Karpas-422 (cell line): ENCODE measurements around the gene OPRM1. TPM values are rescaled to one million over a fixed set of nuclear protein-coding genes. Genes with fewer than 3 reads are reported as not detected.
"Not testable (repeated sequence)": the region's sequence is repeated elsewhere in the genome, so short reads cannot be mapped to it uniquely, and the experiment has no call there.

Experiments
- DNase-seq: peaks from one replicate; pipeline ENCODE4 v3.0.0-alpha.2; 2015
- H2AFZ ChIP-seq: fragments of 200-600 bp; sonication (generic); 2 replicates; pipeline ENCODE4 v1.6.1; 2014; ENCODE audit warnings: antibody characterized with exemption, low read length, mixed read lengths
- H3K27ac ChIP-seq: fragments of 200-600 bp; sonication (generic); 2 replicates; pipeline ENCODE4 v1.5.1; 2014; ENCODE audit warnings: mild to moderate bottlenecking, low read length, moderate library complexity
- H3K27me3 ChIP-seq: fragments of 200-600 bp; sonication (generic); 2 replicates; pipeline ENCODE4 v1.6.1; 2014; ENCODE audit warnings: low read length, mixed read lengths
- H3K36me3 ChIP-seq: fragments of 200-600 bp; sonication (generic); 2 replicates; pipeline ENCODE4 v1.6.1; 2014; ENCODE audit warnings: low read length, mixed read lengths; ENCODE audit not compliant: insufficient read depth
- H3K4me1 ChIP-seq: fragments of 200-600 bp; sonication (generic); 2 replicates; pipeline ENCODE4 v1.6.1; 2014; ENCODE audit warnings: mild to moderate bottlenecking, low read length, mixed read lengths
- H3K4me2 ChIP-seq: fragments of 200-600 bp; sonication (generic); 2 replicates; pipeline ENCODE4 v1.6.1; 2014; ENCODE audit warnings: low read length, low read depth, mild to moderate bottlenecking; ENCODE audit not compliant: poor library complexity, severe bottlenecking
- H3K4me3 ChIP-seq: fragments of 200-600 bp; sonication (generic); 2 replicates; pipeline ENCODE4 v1.5.1; 2014; ENCODE audit warnings: mild to moderate bottlenecking, antibody characterized with exemption, low read length, mixed read lengths
- H3K79me2 ChIP-seq: fragments of 200-600 bp; sonication (generic); 2 replicates; pipeline ENCODE4 v1.6.1; 2014; ENCODE audit warnings: mild to moderate bottlenecking, low read length, mixed read lengths
- H3K9ac ChIP-seq: fragments of 200-600 bp; sonication (generic); 2 replicates; pipeline ENCODE4 v1.6.0; 2014; ENCODE audit warnings: low read length
- H3K9me2 ChIP-seq: fragments of 200-600 bp; sonication (generic), shearing (Covaris generic); replicated peaks from 2 replicates; pipeline ENCODE4 v1.6.0; 2014; ENCODE audit warnings: mild to moderate bottlenecking, low read length, moderate library complexity; ENCODE audit not compliant: insufficient read depth
- H3K9me3 ChIP-seq: fragments of 300-700, 200-600 bp; sonication (generic); 2 replicates; pipeline ENCODE4 v1.6.1; 2014; ENCODE audit warnings: low read length, mixed read lengths
- H4K20me1 ChIP-seq: fragments of 200-600 bp; sonication (generic); 2 replicates; pipeline ENCODE4 v1.6.1; 2014; ENCODE audit warnings: mild to moderate bottlenecking, antibody characterized with exemption, low read length, low read depth; ENCODE audit not compliant: insufficient read depth
- total RNA-seq: library from RNA; depleted of rRNA; stranded (reverse); fragments of >200 nt; shearing (Covaris generic); gene quantifications from 2 replicates; pipeline ENCODE4 v1.2.3, GENCODE V29; 2014; ENCODE audit warnings: low replicate concordance

The OPRM1 gene
- total RNA-seq, 1 experiment from 2014 or later = not detected

DNA sequence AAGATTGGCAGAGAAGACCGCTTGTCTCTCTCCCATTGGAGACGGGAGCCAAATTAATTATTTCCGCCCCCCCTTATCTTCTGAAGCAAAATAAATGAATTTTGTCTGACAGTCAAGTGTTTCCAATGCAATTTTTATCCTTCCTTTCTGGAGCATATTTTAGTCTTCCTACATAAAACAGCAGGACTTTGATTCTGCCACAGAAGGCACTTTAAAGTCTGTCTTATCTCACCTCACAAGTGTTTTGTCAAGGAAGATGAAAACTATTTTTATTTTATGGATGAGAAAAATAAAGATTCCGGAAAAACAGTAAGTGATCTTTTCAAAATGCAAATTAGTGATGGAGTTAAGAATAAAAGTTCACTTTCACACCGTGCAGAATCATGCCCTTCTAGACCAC is 140.4 kb downstream of the OPRM1 start:
- Histone ChIP-seq H3K27ac (no peak overlapping the region), H3K79me2 (no peaks in the 10 kb centered on the region), H3K9ac (no peak overlapping the region), H3K4me2 (no peak overlapping the region), H4K20me1 (no peaks in the 10 kb centered on the region), H3K9me2 (no peaks in the 10 kb centered on the region), H3K27me3 (no peaks in the 10 kb centered on the region), H3K4me3 (no peak overlapping the region), H3K4me1 (no peaks in the 10 kb centered on the region), H3K9me3 (no peaks in the 10 kb centered on the region), H3K36me3 (no peaks in the 10 kb centered on the region), H2AFZ (no peak overlapping the region)
- DNase-seq = no peak

DNA sequence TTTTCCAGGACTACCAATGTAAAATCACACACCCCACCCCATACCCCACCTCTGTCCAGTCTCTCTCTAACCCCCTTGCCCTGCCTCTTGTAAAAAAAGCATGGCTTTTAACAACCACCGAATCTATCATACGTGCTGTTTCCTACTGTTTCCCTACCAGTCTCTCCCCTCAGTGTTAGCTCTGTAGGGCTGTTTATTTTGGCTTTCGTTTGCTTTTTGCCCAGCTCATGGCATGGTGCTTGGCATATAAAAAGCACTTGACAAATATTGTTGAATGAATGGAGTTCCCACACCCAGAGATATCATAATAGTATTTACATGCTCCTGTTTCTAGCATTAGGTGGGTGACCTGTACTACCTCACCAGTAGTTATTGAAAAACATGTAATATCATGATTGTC is 148.2 kb downstream of the OPRM1 start:
- H3K4me2 ChIP-seq = no peak overlapping the region
- DNase-seq = no peak

DNA sequence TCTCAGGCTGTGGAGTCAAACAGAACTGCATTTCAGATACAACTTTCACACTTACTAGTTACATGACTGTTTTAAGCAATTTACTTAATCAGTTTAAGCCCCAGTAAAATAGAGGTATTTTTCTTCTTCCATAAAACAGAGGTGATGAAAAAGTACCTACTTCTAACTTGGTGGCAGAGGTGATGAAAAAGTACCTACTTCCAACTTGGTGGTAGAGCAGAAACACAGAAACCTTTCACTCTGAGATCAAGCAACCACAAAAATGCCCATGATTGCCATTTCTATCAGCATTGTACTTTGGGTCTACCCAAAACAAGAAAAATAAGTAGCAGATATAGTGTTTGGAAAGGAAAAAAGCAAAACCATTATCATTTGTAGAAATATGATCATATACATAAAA is 148.7 kb downstream of the OPRM1 start:
- no peak for DNase-seq
- Histone ChIP-seq H3K4me3 (no peak overlapping the region), H3K79me2 (no peaks in the 10 kb centered on the region), H3K4me1 (no peaks in the 10 kb centered on the region), H3K9me3 (no peaks in the 10 kb centered on the region), H3K27me3 (no peaks in the 10 kb centered on the region), H3K4me2 (no peak overlapping the region), H3K27ac (no peak overlapping the region), H3K36me3 (no peaks in the 10 kb centered on the region), H4K20me1 (no peaks in the 10 kb centered on the region), H3K9ac (no peak overlapping the region), H2AFZ (no peak overlapping the region), H3K9me2 (no peaks in the 10 kb centered on the region)

More for the DNA sequence above, 148.2 kb downstream of the OPRM1 start:
- Histone ChIP-seq H3K9ac (no peak overlapping the region), H3K4me3 (no peak overlapping the region), H3K27ac (no peak overlapping the region), H3K9me2 (no peaks in the 10 kb centered on the region), H3K27me3 (no peaks in the 10 kb centered on the region), H3K4me1 (no peaks in the 10 kb centered on the region), H3K9me3 (no peaks in the 10 kb centered on the region), H3K36me3 (no peaks in the 10 kb centered on the region), H4K20me1 (no peaks in the 10 kb centered on the region), H3K79me2 (no peaks in the 10 kb centered on the region), H2AFZ (no peak overlapping the region)

DNA sequence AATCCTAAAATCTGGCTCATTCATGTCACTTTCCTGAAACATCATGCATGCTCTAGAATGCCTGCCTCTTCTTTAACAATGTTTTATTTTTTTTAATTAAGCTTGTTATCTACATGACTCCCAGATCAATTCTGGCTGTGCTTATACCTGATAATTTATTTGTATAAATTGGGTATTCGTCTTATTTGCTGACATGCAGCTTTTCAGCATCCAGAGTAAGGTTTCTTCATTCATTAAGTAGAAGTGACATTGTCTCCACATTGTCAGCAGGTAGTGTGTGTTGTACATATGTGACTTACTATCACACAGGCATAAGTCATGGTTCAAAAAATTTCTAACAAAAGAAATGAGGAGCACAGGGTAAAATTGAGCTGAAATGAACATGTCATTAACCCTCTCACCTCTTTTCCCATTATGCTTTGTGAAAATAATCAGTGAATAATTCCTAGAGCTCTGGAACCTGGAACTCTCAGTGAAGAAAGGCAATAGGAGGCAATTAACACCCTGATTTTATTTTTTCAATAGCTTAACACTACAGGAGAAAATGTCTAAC is 157.4 kb downstream of the OPRM1 start:
- DNase-seq = no peak
- Histone ChIP-seq H3K27me3 (no peaks in the 10 kb centered on the region), H3K9me2 (no peaks in the 10 kb centered on the region), H3K27ac (no peak overlapping the region), H3K9me3 (no peaks in the 10 kb centered on the region), H2AFZ (no peak overlapping the region), H3K4me2 (no peak overlapping the region), H3K9ac (no peak overlapping the region), H4K20me1 (no peaks in the 10 kb centered on the region), H3K79me2 (no peaks in the 10 kb centered on the region), H3K36me3 (no peaks in the 10 kb centered on the region), H3K4me3 (no peak overlapping the region), H3K4me1 (no peaks in the 10 kb centered on the region)

DNA sequence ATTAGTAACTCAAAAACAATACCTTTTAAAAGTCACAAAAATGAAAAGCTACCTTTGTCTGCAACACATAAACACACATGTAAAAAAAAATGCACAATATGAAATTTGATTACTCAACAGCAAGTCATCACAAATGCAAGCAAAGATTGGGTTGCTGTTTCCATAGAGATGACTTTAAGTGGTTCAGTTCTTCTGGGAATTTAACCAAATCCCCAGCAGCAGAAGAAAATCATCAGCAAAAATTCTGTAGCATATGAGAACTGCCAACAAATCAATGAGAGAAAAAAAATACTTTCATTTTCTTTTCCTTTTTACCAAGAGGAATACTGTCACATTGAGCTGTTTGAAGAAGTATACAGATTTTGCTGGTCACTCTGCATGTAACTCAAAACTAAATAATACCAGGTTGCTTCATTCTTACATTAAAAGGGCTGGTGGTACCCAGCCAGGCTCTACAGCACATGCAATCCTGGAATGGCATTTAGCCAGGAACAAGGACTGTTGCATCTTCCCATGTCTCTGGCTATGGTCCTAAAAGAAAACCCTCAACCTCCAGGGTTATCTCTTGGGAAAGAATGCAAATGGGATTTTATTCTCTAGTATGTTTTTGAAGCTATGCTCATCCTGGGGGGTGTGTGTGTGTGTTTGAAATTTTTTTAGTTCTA is 158.3 kb downstream of the OPRM1 start:
- Histone ChIP-seq H3K9me3 (no peaks in the 10 kb centered on the region), H2AFZ (no peak overlapping the region), H3K4me1 (no peaks in the 10 kb centered on the region), H3K79me2 (no peaks in the 10 kb centered on the region), H3K4me3 (no peak overlapping the region), H3K9me2 (no peaks in the 10 kb centered on the region), H3K9ac (no peak overlapping the region), H3K4me2 (no peak overlapping the region), H3K27me3 (no peaks in the 10 kb centered on the region), H4K20me1 (no peaks in the 10 kb centered on the region), H3K27ac (no peak overlapping the region), H3K36me3 (no peaks in the 10 kb centered on the region)
- no peak for DNase-seq

DNA sequence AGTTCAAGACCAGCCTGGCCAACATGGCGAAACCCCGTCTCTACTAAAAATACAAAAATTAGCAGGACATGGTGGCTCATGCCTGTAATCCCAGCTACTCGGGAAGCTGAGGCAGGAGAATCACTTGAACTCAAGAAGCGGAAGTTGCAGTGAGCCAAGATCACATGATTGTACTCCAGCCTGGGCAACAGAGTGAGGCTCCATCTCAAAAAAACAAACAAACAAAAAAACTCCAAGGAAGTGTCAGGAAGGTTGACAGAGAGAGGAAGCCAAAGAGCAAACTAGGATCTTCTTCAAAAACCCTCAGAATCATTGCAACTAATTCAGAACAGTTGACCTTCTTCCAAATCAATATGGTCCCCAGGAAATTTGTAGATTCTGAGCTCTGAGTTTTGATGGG is 162.6 kb downstream of the OPRM1 start:
- not testable (repeated sequence) for H3K9me2 ChIP-seq, H3K4me1 ChIP-seq, H3K79me2 ChIP-seq, H3K27ac ChIP-seq, H3K4me2 ChIP-seq, H4K20me1 ChIP-seq, H2AFZ ChIP-seq, H3K27me3 ChIP-seq, H3K9ac ChIP-seq, H3K9me3 ChIP-seq, DNase-seq, H3K4me3 ChIP-seq, H3K36me3 ChIP-seq

DNA sequence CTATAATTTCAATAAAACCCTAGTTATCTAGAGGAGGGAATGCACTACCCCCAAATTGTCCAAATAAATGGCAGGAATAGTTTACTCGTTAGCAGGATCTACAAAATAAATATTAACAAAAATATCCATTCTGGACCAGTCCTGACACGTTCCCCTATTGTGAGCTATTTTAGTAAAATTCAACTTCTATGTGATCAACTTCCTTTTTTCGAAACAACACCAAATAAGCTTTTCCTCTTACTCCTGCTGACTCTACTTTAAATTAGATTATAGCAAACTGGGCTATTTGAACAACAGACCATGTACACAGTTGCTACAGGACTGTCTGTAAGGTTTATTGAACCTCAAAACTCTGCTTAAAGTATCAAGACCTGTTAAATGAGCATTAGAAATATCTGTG is 163.3 kb downstream of the OPRM1 start:
- H3K9ac ChIP-seq = no peak overlapping the region
- H4K20me1 ChIP-seq = no peaks in the 10 kb centered on the region
- no peak overlapping the region for H3K4me2 ChIP-seq
- H3K9me3 ChIP-seq = no peaks in the 10 kb centered on the region
- H3K36me3 ChIP-seq = no peaks in the 10 kb centered on the region
- H3K9me2 ChIP-seq = no peaks in the 10 kb centered on the region
- no peaks in the 10 kb centered on the region for H3K4me1 ChIP-seq
- DNase-seq = no peak
- H3K27me3 ChIP-seq = no peaks in the 10 kb centered on the region
- no peak overlapping the region for H3K4me3 ChIP-seq
- H3K79me2 ChIP-seq = no peaks in the 10 kb centered on the region
- no peak overlapping the region for H2AFZ ChIP-seq
- no peak overlapping the region for H3K27ac ChIP-seq

DNA sequence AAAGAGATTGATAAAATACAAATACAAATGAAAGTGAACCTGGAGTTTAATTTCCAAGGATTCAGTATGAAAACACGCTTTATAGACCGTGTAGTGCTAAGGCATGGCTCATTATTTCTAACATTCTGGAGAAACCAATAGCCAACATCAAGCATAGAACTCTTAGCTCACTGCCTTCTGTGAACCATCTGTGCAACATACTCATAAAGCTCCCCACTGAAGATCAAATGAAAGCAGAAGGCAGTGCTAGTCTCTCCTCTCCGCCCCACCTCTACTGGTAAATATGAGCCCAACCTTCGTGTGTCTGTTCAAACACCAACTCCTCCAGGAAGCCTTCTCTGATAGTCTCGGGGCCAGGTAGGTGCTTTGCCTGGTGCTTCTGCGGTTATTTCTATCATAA is 163.9 kb downstream of the OPRM1 start:
- Histone ChIP-seq H3K27ac (no peak overlapping the region), H3K9me3 (no peaks in the 10 kb centered on the region), H3K9me2 (no peaks in the 10 kb centered on the region), H3K9ac (no peak overlapping the region), H4K20me1 (no peaks in the 10 kb centered on the region), H3K4me3 (no peak overlapping the region), H3K4me1 (no peaks in the 10 kb centered on the region), H2AFZ (no peak overlapping the region), H3K36me3 (no peaks in the 10 kb centered on the region), H3K79me2 (no peaks in the 10 kb centered on the region), H3K27me3 (no peaks in the 10 kb centered on the region), H3K4me2 (no peak overlapping the region)
- no peak for DNase-seq
